H1 (cell line): ENCODE measurements around the gene KATNAL2. TPM values are rescaled to one million over a fixed set of nuclear protein-coding genes. Genes with fewer than 3 reads are reported as not detected.

ENCODE experiments used
- CTCF ChIP-seq, 3 experiments: IDR thresholded peaks; 1 replicate in 2 of 3; 2 replicates in 1 of 3; pipeline versions ENCODE4 v1.5.1 to v1.6.1; 2011; ENCODE audit warnings: low read length in 3 of 3, mild to moderate bottlenecking in 3 of 3, inconsistent platforms in 2 of 3, low read depth in 1 of 3, moderate library complexity in 1 of 3; ENCODE audit not compliant: insufficient read depth in 1 of 3; ENCODE audit errors: control extremely low read depth in 1 of 3
- SUZ12 ChIP-seq: fragments of 200-600 bp; sonication (generic); IDR thresholded peaks from 2 replicates; pipeline ENCODE4 v1.6.1; 2012; ENCODE audit warnings: mild to moderate bottlenecking, inconsistent platforms, low read length, moderate library complexity, mixed read lengths
- ZNF274 ChIP-seq: IDR thresholded peaks from 2 replicates; pipeline ENCODE4 v1.7.0; 2012; ENCODE audit warnings: low read length, borderline replicate concordance; ENCODE audit errors: extremely low read depth
- polyA plus RNA-seq, 7 experiments: library from polyadenylated mRNA; depleted of rRNA in 3 of 7; stranded (reverse) in 5 of 7; unstranded in 2 of 7; fragments of >200 nt in 5 of 7; fragments of 200-250 nt in 2 of 7; gene quantifications; 1 replicate in 5 of 7; 2 replicates in 1 of 7; 4 replicates in 1 of 7; pipeline versions ENCODE4 v1.2.1 to v1.2.3, GENCODE V29; 2011 to 2013; ENCODE audit warnings: missing spikeins in 2 of 7, mixed read lengths in 2 of 7
- total RNA-seq: library from RNA; stranded (reverse); fragmentation: NEBNext Ultra II Directional; extraction: Animal tissue kit (Norgen Biotek cat#: 25700); gene quantifications from 2 replicates; pipeline ENCODE4 v1.2.1, GENCODE V29; 2021

KATNAL2 gene
- total and polyA plus RNA-seq, 2 of the 8 experiments (the other 6 are each of a cell fraction or from before 2014, with no cell fraction given) = 10.0 to 15.2 TPM

- TF ChIP-seq CTCF (IDR thresholded peaks at IDR 0.05; ENCODE audit: control extremely low read depth in 1 of 3, insufficient read depth in 1 of 3, low read depth in 1 of 3, low read length in 3 of 3) (no peak), ZNF274 (no peak), SUZ12 (no peak)
Observed at GRCh38 chr18:47146206-47146605, 228.8 kb downstream of the KATNAL2 start (continued).
